BJ (cell line): ENCODE measurements around the gene SLC9A2. TPM values are rescaled to one million over a fixed set of nuclear protein-coding genes. Genes with fewer than 3 reads are reported as not detected.

Experiments used
- CTCF ChIA-PET: fragments of 350-600 bp; formaldehyde crosslinking; extraction: SDS; loops from one replicate; lab custom pipeline; 2021; ENCODE audit warnings: antibody characterized with exemption, inconsistent platforms; lab: Yijun Ruan, JAX
- POLR2A ChIA-PET: fragments of 300-600 bp; sonication (Branson Sonifier 250); formaldehyde crosslinking; extraction: SDS; loops from one replicate; lab custom pipeline; 2021; ENCODE audit warnings: antibody characterized with exemption; lab: Charles Lee
- DNase-seq: peaks from one replicate; pipeline ENCODE4 v3.0.0-alpha.2; 2011; ENCODE audit warnings: low read depth
- H3K27me3 ChIP-seq: 2 replicates; pipeline ENCODE4 v1.6.0; 2011; ENCODE audit warnings: low read length; ENCODE audit not compliant: control insufficient read depth, insufficient read depth
- H3K36me3 ChIP-seq: 2 replicates; pipeline ENCODE4 v1.5.1; 2011; ENCODE audit warnings: low read length; ENCODE audit not compliant: control insufficient read depth, insufficient read depth
- H3K4me3 ChIP-seq: 2 replicates; pipeline ENCODE4 v1.5.1; 2011; ENCODE audit warnings: low read depth, mild to moderate bottlenecking, control low read depth, low read length
- polyA plus RNA-seq: library from polyadenylated mRNA; depleted of rRNA; stranded (reverse); fragments of >200 nt; gene quantifications from 2 replicates; pipeline ENCODE4 v1.2.3, GENCODE V29; 2011
- TF ChIP-seq, protein P1 (sequence below): IDR thresholded peaks from 2 replicates; pipeline ENCODE4 v1.5.1; 2011; ENCODE audit warnings: low read depth, mild to moderate bottlenecking, control low read depth, inconsistent platforms, low read length, moderate library complexity; ENCODE audit not compliant: insufficient read depth

SLC9A2 gene
- polyA plus RNA-seq, 1 experiment = not detected

DNA sequence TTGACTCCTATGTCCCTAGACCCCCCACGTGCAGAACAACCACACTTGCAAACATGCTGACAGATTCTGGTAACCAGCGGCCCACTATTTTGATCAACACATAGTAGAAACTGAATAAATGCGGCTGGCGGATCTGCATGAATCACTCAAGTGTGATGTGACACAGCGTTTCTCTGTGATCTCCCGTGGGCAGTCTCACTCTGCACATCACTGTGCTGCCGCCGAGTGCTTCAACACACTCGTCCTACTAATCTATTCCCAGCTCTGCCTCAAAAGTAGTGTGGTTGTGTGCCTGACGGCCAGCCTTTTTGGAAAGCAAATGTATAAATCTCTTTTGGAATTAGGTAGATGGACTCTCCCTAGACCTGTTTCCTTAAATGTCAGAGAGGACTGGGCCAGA is 105.2 kb downstream of the SLC9A2 start:
- ChIA-PET CTCF (interaction anchor here (1.3 to 1.4 kb wide), 2 partner anchors 10 to 11 kb away, joined by 3 read pairs; no protein-coding TSS in a partner anchor), POLR2A (no interaction called here)
- Histone ChIP-seq H3K4me3 (no peak overlapping the region), H3K36me3 (no peaks in the 10 kb centered on the region), H3K27me3 (no peaks in the 10 kb centered on the region)
- TF ChIP-seq, protein P1, sequence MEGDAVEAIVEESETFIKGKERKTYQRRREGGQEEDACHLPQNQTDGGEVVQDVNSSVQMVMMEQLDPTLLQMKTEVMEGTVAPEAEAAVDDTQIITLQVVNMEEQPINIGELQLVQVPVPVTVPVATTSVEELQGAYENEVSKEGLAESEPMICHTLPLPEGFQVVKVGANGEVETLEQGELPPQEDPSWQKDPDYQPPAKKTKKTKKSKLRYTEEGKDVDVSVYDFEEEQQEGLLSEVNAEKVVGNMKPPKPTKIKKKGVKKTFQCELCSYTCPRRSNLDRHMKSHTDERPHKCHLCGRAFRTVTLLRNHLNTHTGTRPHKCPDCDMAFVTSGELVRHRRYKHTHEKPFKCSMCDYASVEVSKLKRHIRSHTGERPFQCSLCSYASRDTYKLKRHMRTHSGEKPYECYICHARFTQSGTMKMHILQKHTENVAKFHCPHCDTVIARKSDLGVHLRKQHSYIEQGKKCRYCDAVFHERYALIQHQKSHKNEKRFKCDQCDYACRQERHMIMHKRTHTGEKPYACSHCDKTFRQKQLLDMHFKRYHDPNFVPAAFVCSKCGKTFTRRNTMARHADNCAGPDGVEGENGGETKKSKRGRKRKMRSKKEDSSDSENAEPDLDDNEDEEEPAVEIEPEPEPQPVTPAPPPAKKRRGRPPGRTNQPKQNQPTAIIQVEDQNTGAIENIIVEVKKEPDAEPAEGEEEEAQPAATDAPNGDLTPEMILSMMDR = no peak
- no peak for DNase-seq

DNA sequence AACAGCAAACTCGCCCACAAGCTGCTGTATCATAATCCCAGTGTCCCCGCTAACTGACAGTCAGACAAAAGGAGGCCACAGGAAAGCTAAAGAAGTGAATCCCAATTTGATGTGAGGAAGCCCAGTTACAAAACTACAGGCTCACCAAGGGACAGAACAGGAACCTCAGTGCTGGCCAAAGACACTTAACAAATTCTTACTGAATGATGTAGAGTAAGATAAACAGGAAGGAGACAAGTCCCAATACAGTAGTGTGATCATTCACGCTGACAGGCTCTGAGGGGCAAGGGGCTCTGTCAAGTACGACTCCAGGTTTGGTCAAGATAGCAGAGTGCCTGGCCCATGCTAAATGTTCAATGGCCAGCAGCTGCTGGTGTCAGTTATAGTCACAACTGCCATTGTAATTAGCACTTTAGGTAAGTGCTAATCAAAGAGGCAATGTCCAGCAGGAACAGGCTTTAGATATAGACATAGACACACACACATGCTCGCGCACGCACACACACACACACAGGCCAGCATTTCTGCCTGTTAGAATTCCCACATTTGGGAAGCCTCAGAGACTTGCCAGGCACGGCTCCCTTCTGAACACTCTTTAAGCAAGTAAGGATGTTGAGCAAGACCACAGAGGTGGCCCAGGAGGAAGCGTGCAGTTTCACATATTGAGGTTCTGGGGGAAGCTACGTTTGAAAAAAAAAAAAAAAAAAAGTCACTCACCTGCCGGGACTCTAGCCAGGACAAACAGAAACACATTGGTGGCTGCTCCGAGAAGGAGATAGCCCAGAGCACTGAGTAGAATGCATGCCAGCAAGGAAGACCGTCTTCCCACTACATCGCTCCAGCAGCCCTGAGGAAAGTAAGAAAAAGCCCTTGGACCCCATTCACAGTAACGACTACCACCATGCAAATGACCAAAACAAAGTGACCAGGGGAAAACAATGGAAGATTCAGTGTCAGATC is 107.1 kb downstream of the SLC9A2 start:
- Histone ChIP-seq H3K4me3 (no peak overlapping the region), H3K36me3 (no peaks in the 10 kb centered on the region), H3K27me3 (no peaks in the 10 kb centered on the region)
- ChIA-PET POLR2A (no interaction called here), CTCF (interaction anchor here (1.0 to 1.5 kb wide), 2 partner anchors 35 to 79 kb away, joined by 3 to 4 read pairs; no protein-coding TSS in a partner anchor)
- TF ChIP-seq, protein P1 = no peak
- no peak for DNase-seq

DNA sequence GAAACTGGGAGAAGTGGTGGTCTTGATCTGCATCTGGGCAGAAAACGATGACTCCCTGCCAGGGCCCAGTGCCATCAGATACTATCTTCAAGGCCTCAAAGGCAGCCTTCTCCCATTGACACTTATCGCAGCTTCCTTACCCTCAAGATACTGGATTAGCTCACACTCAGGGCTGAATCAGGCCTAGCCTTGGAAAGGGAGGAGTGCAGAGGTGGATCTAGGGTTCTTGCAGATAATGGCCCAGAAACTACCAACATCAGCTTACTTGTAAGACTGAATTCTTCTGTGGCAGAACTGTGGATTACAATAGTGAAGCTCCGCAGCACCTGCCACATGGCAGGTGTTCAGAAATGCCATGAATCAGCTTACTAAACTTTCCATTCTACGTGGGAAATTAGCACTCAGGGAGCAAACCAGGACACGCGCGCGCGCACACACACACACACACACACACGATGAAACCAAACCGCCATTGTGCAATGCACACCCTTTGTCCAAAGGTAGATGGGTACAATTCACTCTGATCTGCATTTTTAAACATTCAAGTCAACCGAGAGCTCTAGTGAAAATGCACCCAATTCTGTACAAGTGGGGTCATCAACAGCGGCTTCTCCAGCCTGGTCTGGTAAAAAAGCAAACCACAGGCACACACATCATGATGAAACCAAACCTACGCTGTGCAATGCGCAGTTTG is 116.2 kb downstream of the SLC9A2 start:
- DNase-seq = no peak
- peak overlapping the region; percentile 79 for H3K4me3 ChIP-seq
- TF ChIP-seq, protein P1 = no peak
- CTCF ChIA-PET = interaction anchor here (1.0 to 4.2 kb wide), 5 partner anchors 12 to 71 kb away, joined by 3 to 23 read pairs (median 7); no protein-coding TSS in a partner anchor
- POLR2A ChIA-PET = no interaction called here
- no peaks in the 10 kb centered on the region for H3K36me3 ChIP-seq
- H3K27me3 ChIP-seq = no peaks in the 10 kb centered on the region

DNA sequence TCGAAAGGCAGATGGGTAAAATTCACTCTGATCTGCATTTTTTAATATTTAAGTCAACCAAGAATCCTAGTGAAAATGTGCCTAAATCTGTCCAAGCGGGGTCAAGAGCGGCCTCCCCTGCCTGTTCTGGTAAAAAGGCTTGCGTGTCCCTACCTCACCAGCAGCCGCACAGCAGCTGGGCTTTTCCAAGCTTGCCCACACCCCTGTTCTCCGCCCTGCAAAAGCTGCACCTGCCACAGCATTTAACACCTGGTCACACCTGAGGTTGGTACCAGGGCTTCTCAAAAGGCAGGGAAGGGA is 116.7 kb downstream of the SLC9A2 start:
- CTCF ChIA-PET = interaction anchor here (0.7 to 4.2 kb wide), 4 partner anchors 14 to 70 kb away, joined by 3 to 23 read pairs (median 8); no protein-coding TSS in a partner anchor
- Histone ChIP-seq H3K4me3 (peak overlapping the region; percentile 79), H3K27me3 (no peaks in the 10 kb centered on the region), H3K36me3 (no peaks in the 10 kb centered on the region)
- TF ChIP-seq, protein P1 = no peak
- DNase-seq = no peak
- POLR2A ChIA-PET = no interaction called here
